C4-2B (cell line): ENCODE data around the gene PPDPF.
"Not testable (repeated sequence)": the region's sequence is repeated elsewhere in the genome, so short reads cannot be mapped to it uniquely, and the experiment has no call there.

ENCODE experiments used
- H3K27ac ChIP-seq: fragments of 450-650 bp; 2 replicates; pipeline ENCODE4 v1.5.1; 2017
- ZFX ChIP-seq: fragments of 450-650 bp; IDR thresholded peaks from 2 replicates; pipeline ENCODE4 v1.6.1; 2017
- TF ChIP-seq, protein P1 (sequence below): fragments of 450-650 bp; conservative IDR thresholded peaks from 2 replicates; pipeline ENCODE4 v1.5.1; 2017; ENCODE audit warnings: mild to moderate bottlenecking

The PPDPF gene

DNA sequence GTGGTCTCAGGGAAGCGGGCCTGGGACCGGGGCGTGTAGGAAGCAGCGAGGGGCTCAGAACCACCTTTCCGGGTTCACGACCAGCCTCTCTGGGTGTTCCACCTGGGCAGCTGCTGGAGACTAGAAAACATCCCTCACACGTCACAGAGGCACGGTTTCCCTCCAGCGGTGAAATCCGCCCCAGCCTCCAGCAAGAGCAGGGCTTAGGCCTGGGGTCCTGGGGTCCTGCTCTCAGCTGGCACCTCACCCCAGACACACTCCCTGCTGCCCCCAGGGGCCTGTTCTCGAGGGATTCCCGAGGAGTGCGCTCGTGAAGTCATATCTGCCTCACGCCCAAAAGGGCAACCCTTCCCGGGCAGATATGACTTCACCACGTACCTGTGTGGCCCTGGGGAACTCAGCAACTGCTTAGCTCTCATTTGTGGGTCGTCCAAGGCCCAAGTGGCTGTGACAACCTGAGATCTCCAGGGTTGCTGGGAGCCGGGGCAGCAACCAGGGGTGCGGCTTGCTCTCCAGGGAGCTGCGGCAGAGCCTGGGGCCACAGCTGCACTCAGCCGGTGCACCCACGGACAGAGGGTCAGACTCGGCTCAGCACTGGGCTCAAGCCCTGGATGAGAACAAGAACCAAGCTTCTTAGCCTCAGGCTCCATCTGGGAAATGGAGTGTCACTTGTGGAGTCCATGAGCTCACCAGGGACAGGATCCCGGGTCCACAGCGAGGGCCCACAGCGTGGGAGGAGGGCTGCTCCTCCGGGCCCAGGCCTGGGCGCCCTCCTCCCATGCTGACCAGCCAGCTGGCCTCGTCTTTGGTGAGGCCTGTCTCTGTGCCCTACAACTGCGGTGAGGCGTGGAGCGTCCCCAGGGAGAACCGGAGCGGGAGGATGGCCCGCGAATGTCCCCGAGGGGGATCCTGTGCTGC, 34.1 kb downstream of the PPDPF start:
- no peak overlapping the region for H3K27ac ChIP-seq
- TF ChIP-seq, protein P1, sequence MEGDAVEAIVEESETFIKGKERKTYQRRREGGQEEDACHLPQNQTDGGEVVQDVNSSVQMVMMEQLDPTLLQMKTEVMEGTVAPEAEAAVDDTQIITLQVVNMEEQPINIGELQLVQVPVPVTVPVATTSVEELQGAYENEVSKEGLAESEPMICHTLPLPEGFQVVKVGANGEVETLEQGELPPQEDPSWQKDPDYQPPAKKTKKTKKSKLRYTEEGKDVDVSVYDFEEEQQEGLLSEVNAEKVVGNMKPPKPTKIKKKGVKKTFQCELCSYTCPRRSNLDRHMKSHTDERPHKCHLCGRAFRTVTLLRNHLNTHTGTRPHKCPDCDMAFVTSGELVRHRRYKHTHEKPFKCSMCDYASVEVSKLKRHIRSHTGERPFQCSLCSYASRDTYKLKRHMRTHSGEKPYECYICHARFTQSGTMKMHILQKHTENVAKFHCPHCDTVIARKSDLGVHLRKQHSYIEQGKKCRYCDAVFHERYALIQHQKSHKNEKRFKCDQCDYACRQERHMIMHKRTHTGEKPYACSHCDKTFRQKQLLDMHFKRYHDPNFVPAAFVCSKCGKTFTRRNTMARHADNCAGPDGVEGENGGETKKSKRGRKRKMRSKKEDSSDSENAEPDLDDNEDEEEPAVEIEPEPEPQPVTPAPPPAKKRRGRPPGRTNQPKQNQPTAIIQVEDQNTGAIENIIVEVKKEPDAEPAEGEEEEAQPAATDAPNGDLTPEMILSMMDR: no peak
- TF ChIP-seq ZFX: no peak

DNA sequence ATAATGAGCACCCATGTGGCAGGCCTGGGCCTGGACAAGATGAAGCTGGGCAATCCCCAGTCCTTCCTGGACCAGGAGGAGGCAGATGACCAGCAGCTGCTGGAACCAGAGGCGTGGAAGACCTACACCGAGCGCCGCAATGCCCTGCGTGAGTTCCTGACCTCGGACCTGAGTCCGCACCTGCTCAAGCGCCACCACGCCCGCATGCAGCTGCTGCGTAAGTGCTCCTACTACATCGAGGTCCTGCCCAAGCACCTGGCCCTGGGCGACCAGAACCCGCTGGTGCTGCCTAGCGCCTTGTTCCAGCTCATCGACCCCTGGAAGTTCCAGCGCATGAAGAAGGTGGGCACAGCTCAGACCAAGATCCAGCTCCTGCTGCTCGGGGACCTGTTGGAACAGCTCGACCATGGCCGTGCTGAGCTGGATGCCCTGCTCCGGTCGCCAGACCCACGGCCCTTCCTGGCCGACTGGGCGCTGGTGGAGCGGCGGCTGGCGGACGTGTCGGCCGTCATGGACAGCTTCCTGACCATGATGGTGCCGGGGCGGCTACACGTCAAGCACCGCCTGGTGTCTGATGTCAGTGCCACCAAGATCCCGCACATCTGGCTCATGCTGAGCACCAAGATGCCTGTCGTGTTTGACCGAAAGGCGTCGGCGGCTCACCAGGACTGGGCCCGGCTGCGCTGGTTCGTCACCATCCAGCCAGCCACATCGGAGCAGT, 35.3 kb downstream of the PPDPF start:
- H3K27ac ChIP-seq: no peak overlapping the region
- TF ChIP-seq ZFX: no peak
- TF ChIP-seq, protein P1: no peak

DNA sequence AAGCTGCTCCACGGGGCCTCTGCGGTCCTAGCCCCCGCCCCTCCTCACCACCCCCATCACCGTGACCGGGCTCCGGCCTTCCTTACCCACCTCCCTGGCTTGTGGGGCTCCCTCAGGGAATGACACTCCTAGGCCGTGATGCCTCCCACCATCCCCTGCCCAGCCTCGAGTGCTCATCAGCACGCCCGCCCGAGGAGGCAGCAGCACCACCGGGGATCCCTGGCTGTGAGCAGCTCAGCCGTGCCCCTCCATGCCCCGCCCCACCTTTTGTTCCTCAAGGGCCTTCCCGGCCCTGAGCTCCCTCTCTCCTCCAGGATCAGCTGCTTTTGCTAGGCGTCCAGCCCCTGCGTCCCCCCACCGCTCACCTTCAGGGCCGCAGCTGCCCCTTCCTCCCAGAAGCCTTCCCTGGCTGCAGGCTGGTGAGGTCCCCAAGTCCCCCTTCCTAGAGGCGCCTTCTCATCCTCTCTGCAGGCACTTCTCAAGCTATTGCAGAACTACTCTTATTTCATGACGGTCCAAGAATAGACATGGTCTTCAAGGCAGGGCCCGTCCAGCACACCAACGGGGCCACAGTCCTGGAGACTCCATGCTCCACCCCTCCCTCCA, 36.4 kb downstream of the PPDPF start:
- H3K27ac ChIP-seq: no peak overlapping the region
- TF ChIP-seq, protein P1: no peak
- TF ChIP-seq ZFX: no peak

DNA sequence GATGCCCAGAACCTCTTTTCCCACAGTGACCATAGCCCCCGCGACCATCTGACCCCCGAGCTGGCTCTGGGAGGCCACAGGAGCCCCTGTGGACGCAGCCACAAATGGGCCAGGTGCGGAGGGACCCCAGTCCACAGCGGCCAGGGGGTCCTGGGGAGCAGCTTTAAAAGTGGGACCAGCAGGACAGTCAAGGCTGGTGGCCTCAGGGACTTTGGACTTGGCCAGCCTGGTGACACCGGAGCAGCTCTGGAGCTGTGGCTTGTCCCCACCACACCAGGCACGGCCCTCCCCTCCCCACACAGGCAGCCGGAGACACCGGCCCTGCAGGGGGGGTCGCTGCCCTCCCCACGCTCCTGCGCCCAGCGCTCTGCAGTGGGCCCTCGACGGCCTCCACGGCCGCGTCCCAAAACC, 36.9 kb downstream of the PPDPF start:
- no peak overlapping the region for H3K27ac ChIP-seq
- no peak for TF ChIP-seq ZFX
- TF ChIP-seq, protein P1: no peak

DNA sequence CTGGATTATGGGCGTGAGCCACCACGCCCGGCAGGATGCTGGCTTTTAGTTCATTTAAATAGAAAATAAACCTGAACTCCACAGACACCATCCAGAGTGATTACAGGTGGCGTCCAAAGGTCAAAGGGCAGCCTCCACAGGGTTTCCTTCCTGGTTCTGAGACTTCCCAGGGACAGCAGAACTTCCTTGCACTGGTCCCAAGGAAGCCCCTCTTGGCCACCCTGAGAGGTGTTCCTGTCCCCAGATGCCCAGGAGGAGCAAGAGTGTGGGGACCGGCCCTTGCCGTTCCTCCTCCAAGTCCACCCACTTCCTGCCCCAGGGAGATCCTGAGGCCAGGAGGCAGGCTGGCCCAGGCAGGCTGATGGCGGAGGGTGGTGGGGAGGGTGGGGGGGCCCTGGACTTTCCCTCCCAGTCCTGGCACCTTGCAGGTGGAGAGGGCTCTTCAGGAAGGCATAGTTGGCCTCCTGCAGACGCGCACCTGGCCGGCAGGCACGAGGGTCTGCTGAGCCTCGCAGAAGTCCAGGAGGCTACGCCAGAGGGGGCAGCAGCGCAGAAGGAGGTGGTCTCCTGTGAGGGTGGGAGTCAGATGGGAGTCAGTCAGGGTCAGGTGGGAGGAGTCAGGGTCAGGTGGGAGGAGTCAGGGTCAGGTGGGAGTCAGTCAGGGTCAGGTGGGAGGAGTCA, 38.4 kb downstream of the PPDPF start:
- TF ChIP-seq, protein P1: no peak
- no peak for TF ChIP-seq ZFX
- no peak overlapping the region for H3K27ac ChIP-seq

DNA sequence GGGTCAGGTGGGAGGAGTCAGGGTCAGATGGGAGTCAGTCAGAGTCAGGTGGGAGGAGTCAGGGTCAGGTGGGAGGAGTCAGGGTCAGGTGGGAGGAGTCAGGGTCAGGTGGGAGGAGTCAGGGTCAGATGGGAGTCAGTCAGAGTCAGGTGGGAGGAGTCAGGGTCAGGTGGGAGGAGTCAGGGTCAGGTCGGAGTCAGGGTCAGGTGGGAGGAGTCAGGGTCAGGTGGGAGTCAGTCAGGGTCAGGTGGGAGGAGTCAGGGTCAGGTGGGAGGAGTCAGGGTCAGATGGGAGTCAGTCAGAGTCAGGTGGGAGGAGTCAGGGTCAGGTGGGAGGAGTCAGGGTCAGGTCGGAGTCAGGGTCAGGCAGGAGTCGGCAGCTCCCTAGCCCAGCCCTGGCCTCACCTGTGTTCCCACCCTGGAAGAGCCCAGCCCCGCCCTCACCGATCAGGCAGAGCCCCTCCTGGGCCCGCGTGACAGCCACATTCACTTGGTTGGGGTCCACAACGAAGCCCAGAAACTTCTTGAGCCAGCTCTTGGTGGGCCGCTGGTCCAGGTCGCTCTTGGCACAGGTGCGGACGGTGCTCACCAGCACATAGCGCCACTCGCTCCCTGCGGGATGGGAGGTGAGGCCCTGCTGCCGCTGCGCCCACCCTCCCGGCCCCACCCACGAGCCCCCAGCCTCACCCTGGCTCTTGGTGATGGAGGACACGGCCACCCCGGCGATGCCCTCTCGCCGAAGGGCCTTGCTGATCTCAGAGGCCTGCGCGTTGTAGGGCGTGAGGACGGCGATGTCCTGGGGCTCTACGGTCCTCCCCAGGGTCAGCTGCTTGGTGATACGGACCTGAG, 39.1 kb downstream of the PPDPF start:
- not testable (repeated sequence) for H3K27ac ChIP-seq

DNA sequence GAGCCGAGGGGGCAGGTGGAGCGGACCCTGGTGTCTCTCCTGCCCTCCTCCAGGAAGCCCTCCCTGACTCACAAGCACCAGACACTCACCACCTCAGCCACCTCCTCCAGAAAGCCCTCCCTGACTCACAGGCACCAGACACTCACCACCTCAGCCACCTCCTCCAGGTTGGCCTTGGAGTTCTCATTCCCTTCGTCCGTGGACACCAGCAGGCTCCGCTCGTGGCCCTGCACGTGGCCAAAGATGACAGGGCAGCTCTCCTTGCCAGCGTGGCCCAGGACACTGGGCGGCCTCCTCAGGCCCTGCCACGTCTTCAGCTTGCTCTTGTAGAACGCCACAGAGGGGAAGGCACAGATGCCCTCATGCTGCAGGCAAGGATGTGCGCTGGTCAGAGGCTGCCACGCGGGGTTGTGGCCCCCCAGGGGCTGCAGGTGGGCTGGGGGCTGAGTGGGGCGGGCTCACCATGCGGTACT, 39.8 kb downstream of the PPDPF start:
- TF ChIP-seq ZFX: no peak
- TF ChIP-seq, protein P1: no peak
- H3K27ac ChIP-seq: no peak overlapping the region
